Hindlimb muscle (tissue), 1 donor: Measurements from ENCODE around the gene STPG2. TPM values are rescaled to one million over a fixed set of nuclear protein-coding genes. Genes with fewer than 3 reads are reported as not detected.
"Not testable (repeated sequence)": the region's sequence is repeated elsewhere in the genome, so short reads cannot be mapped to it uniquely, and the experiment has no call there.

Experiments
- DNase-seq: peaks from one replicate; pipeline ENCODE4 v3.0.0-alpha.2; 2013
- polyA plus RNA-seq: library from polyadenylated mRNA; unstranded; fragments of 120-200 nt; gene quantifications from one replicate; pipeline ENCODE4 v1.2.1, GENCODE V29; 2013; ENCODE audit not compliant: insufficient read length

STPG2 gene
- polyA plus RNA-seq, 1 donor, result not detected

DNA sequence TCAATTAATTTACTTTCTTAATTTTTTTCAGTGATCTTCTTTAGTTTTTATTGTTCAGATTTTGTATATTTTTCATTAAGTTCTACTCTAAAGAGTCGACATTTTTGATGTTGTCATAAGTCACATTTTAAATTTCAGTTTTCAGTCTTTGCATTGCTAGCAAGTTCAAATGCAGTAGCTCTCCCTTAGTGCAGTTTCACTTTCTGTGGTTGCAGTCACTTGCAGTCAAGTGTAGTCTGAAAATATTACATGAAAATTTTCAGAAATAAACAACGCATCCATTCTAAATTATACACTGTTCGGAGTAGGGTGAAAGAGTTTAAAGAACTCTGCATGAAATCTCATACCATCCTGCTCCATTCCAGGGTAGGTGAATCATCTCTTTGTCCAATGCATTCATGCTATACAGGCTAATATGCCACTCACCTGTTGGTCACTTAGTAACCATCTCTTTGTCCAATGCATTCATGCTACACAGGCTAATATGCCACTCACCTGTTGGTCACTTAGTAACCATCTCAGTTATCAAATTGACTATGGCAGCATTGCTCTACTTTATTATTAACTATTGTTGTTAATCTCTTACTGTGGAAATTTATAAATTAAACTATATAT, 356.9 kb downstream of the STPG2 start:
- DNase-seq, result no peak

DNA sequence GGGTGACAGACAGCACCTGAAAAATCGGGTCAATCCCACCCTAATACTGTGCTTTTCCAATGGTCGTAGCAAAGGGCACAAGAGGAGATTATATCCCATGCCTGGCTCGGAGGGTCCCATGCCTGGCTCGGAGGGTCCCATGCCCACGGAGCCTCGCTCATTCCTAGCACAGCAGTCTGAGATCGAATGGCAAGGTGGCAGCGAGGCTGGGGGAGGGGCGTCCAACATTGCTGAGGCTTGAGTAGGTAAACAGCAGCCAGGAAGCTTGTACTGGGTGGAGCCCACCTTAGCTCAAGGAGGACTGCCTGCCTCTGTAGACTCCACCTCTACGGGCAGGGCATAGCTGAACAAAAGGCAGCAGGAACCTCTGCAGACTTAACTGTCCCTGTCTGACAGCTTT, 365.1 kb downstream of the STPG2 start:
- DNase-seq, result no peak

DNA sequence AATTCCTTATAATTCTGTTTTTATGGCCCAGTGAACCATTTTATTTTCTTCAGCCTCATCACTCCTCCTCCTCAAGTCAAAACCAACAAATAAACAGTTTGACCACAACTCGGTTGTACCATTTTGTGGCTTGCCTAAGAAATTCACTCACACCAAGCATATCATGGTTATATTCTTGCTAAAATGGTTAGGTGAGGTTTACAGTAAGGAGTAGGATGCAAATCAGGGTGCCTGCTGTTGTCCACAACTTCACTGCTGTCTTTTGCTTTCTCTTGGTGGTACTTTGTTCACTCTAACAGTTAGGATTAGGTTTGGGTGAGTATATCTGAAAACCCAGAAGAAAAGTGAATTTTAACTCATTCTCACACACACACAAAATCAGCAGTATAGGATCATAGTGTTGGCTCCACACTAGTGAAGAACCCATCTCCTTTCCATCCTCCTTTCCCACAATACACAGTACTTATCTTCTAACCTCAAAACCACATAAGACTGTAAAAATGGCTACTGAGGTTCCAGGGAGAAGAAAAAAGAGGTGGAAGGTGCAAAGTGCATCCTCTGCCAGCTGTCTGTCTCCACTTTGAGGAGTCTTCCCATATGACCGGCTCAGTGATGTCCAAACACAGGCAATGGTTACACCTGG, 368.8 kb downstream of the STPG2 start:
- DNase-seq, result no peak

DNA sequence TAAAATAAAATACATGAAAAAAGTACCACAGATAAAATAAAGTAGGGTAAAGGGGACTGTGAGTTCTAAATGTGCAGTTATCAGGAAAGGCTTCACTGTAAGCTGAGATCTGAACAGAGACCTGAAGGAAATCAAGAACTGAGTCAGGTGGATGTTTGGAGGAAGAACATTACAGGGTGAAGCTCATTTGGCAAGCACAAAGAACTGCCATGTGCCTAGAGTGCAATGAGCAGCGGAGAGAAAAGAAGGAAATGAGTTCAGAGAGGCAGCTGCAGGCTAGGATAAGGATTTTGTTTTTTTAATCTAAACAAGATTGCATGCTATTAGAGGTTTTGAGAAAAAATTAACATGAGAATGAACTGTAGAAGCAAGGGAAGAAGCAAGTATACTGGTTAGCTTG, 373.1 kb downstream of the STPG2 start:
- DNase-seq, result no peak

DNA sequence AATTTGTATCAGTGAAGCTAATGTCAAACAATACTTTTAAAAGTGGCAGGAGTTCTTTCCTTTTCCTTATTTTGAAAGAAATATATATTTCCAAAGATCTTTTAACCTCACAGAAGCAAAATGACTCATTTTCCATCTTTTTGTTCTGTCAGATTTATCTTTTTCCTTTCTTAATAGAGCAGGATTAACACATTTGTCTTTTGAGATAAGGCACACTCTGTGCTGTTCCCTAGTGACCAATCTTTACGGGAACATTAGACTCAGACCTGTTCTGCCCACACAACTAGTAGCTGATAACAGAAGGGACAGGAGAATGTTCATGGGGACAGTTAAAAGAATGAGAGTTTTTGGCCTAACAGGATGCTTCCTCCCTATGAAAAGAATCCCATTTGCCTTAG, 381.2 kb downstream of the STPG2 start:
- DNase-seq, result no peak

DNA sequence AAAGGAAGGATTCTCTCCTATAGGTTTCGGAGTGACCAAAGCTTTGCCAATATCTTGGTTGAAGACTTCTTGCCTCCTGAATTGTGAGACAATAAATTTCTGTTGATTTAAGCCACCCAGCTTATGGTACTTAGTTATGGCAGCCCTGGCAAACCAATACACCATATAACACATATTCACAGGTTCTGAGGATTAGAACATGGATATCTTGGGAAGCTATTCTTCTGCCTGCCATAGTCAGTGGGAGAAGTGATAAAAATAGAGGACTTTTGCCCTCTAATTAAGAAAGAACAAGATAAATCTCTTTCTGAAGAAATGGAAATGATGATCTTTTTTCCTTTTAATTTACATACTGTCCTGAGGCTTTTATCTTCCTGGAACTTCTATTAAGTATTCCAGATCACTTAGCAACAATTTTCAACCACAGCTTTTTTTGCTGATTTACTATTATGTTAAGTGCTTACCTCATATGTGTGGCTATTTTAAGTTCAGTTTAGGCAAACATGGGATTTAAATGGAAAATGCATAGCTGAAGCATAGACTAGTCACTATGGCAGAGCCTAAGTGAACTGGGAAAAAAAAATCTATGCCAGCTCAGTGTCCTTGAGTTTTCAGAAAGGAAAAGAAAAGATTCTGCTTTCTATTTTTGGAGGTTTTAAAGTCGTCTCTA, 381.7 kb downstream of the STPG2 start:
- no peak for DNase-seq

DNA sequence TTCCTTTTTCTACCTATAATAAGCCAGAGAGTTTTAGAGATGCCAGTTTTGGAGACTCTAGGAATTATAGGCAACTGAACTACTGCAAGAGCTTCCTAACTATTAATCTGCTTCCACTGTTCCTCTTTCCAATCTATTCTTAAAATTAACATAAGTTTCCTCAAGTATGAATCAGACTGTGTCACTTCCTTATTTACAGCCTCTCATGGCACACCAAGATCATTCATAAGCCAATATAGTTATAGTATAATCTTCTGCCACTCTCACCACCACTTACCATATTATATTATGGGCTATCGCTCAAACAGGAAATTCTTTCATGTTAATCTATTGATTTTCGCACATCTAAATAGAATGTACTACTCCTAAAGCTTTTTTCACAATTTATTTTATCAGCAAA, 383.5 kb downstream of the STPG2 start:
- DNase-seq, result no peak

DNA sequence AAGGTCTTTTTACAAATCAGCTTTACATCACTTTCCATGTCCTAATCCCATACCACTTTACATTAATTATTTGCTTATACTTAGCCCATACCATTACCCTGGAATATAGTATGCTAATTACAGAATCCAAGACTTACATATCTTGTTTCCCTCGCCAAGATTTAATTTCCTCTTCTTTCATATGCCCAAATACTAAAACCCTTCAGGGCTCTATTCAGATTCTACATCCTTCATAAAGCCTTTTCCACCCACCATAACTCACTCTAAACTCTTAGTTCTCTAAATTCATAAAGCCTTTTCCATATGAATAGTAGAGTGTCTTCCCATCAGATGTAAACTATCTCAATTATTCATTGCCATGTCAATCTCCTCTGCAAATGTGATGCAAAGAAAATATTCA, 390.7 kb downstream of the STPG2 start:
- DNase-seq, result no peak

DNA sequence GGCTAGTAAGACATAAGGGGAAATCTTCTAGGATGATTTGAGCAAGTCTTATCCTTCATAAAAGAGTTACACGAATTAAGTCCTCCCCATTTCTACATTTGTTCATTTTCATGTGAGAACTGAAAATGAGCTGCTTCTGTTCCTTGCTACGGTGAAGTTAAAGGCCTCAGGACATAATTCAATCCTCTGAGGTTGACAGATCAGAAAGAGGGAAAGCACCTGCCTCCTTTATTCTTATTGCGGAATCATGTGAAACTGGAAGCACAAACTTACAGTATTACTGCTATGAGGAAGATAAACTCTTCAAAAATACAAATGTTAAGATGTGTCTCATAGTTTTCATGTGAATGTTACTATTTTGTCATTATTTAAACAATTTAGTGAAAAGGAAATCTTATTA, 395.3 kb downstream of the STPG2 start:
- DNase-seq, result no peak

DNA sequence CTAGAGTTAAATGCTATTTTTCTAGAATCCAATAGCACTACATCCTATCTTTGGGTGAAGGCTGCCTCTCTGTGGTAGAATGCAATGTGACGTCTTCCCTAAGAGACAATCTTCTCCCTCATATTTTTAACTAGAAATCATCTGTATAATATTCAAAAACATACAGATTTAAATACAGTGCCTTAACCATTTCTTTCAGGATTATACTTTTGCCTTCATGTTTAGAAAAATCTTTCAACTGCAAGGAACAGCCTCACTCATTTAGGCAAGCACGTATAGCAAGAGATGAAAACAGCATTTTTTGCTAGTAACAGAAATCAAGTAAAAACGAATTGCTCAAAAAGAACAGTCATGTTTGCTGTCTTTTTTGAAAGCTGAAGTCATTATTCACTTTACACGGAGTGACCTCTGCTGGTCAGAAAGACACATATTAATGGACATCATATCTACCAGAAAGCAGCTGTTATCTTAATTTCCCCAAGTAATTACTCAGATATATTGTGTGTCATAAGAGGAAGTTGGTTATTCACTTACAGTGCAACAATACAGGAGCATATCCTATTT, 422.3 kb downstream of the STPG2 start:
- DNase-seq, result peak; percentile 23

DNA sequence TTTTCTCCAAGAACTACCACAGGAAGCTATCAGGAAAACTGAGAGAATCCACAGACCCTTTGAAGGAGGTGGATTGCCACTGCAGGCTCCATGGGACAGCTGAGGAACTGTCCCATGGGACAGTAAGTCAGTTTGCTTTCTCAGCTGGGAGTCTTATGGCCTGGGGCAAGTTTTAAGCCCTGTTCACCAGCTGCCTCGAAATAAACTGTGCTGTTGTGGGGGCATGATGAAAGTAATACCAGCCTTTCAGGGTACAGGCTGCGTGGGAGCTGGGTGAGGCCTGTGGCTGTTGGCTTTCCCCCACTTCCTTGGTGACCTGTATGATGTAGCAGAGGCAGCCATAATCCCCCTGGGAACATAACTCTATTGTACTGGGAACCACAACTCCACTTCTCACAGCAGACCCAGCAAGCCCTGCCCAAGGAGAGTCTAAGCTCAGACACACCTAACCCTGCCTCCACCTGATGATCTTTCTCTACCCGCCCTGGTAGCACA, 452.1 kb downstream of the STPG2 start:
- no peak for DNase-seq

DNA sequence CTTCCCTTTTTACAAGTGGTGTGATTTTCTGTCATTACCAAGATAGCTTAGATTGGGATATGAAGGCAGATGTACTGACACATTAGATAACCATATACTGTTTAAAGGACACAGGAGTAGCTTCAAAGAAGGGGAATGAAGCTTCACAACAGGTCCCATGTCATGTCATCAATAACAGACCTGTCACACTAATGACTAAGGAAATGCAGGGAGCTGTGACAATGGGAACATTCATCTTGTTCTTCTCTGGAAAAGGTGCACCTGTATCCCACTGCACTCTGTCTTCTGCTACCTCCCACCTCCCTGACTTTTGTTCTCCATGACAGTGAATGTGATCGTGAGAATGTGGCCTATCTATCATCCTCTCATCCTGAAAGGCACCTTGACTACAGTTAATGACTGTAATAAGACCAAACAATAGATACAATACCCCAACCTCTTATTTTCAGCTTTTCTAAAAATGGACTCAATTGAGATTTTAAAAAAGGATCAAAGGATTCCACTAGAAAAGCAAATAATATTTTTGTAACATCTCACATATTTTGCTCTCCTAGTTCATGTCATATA, 472.5 kb downstream of the STPG2 start:
- no peak for DNase-seq

DNA sequence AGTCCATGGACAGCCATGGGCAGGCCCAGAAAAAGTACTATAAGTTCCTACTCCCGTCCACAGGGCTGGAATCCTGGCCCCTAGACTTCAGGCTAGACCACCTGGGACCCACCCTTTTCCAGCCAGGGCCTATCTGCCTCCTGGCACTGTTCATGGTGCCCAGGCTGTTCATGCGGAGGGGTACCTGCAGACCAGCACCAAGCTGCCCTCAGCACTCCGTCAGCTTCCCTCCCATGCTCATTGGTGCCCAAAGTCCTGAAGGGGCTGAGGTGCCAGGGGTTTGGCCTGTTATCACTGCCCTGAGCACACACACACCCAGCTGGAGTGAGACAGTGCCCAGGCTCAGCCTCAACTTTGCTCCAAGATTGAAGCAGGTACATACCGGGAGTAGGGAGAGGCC, 477.7 kb downstream of the STPG2 start:
- DNase-seq, result no peak

DNA sequence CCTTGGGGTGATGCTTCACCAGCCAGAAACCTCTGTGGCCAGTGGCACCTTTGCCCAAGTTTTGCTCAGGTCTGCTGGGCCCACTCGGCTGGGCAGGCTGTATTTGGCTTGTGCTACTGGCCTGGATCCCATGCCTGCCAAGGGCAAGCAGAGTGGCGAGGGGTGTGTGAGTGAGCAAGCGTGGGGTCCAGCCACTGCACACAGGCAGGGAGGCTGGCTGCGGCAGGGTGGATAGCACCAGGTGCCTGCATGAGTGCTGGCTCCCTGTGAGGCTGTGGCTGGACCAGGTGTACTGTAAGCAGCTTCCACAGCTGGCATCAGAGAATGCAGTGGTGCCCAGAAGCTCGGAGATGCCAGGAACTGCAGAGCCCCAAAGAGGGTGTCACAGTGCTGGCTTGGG, 478.5 kb downstream of the STPG2 start:
- DNase-seq, result no peak

DNA sequence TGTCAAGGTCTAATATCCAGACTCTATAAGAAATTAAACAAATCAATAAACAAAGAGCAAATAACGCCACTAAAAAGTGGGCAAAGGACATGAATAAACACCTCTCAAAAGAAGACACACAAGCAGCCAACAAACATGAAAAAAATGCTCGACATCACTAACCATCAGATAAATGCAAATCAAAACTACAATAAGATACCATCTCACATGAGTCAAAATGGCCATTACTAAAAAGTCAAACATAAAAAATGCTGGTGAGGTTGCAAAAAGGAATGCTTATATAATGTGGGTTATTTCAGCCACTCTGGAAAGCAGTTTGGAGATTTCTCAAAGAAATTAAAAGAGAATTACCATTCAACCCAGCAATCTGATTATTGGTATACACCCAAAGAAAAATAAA, 481.1 kb downstream of the STPG2 start:
- no peak for DNase-seq

DNA sequence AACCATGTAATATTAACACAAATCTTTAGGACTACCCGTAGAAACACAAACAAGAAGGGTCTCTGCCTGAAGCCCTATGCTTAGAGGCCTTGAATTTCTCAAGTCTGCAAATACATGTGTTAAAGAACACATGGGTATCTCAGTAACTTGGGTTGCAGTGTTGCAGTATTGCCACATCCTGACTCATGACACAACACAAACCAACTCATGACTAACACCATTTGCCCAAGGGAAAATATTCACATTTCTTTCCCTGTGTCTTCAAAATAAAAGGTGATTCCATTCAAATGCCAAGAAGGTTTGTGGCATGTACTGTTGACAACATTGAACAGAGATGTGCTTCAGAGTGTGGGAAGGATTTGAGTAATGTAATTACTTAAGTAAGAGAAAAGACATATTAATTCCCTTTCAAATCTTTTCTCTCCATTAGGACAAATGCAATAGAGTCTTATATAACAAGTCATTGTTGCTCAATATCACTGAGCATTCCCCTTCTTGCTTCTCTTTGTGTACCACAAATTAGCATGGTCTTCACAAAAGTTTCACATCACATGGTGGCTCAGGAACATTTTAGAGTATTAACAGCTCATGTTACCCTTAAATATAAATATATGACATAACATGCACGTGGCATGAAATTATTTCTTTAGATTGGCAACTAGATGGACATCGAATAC, 487.1 kb downstream of the STPG2 start:
- no peak for DNase-seq

DNA sequence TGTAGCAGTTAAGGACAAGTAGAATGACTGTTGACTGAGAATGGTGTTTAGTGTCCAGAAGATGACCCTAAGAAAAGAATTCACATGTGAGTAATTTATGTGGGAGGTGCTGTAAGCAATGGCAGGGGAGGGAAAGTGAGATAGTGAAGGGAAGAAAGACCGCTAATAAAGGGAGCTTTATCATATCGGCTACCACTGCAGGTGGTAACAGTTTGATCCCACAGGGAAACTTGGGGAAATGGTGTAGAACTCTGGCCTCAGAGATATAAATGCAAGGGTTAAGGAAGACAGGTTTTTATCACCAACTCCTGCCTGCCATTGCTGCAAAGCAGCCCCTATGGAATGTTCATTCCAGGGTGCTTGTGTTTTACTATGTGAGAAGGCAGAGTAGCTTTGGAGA, 489.6 kb downstream of the STPG2 start:
- no peak for DNase-seq

DNA sequence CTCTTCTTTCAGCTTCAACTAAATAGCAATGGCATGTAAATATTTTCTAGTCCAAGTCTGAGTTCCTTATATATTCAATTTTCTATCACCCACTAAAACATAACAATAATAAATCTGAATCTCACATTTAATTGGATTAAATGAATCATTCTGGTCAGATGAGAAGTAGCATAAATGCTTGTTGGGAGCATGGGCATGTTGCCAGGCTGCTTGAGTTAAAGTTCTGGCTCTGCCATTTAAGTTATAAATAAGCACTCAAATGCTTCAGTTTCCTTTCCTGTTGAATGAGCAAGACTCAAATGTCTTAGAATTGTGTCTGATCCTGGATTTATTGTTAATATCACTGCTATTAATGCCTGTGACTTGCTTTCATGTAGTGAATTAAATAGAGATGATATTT, 496.3 kb downstream of the STPG2 start:
- DNase-seq, result peak; percentile 6

DNA sequence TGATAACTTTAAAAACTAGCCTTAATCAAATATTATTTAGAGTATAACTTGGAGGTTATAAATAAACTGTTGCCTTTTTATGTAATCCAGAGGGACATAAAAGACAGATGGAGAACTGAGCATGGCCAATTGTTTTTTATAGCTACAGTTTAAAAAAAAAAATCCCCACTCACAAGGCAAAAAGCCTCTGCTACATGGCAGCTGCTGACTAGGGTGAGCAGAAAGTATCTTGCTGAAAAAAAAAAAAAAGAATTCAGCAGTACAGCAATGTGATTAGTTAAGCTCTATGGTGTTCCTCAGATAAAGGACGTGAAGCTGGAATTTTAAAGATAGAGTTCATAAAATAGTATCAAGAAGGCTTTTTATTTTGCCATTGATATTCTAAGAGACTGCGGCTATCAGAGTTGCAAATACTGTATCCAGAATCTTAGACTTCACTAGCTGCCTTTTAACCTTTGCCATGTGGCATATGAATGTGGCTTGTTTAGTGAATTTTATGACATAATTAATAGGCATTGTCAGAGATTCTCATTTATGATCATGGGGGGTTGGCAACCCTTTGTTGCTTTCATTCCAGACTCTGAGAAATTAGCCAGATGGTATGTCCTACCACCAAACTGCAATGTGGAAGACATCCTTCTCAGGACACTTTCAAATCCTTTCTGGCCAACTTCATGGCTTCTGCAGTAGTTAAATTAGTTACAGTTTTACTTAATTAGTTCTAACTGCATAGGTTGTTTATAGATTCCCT, 498.0 kb downstream of the STPG2 start:
- no peak for DNase-seq

DNA sequence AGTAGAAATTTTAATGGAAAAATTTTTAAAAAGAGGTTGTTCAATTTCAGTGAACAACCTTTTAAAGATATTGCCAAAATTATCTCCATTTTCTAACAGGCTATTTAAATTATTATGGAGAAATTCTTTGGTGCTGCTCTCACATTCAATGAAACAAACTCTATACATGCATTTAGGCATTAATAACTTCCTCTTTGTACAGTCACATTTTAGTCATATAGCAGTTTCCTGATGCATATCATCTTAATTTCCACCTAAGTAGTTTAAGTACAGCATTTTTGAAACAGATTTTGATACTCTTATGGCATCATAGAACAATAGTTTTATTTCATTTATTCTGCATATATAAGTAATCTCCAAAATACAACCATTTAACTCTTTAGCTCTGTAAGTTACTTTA, 500.1 kb downstream of the STPG2 start:
- no peak for DNase-seq

DNA sequence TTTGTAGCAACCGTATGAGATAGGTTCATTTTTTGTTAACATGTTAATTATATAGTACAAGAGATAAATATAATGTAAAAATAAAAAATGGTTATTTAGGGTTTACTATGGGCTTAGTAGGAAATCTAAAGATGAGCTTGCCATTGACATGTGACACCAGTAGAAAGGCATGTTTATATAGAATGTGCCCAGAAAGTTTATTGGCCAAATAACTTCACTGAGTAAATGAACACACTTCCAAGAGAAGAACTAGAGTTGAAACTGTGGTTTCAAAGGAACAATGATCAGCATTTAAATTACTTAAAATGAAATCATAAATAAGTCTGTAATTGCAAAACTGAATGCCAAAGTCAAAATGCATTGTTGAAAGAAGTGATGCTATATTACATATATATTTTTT, 503.3 kb downstream of the STPG2 start:
- no peak for DNase-seq

DNA sequence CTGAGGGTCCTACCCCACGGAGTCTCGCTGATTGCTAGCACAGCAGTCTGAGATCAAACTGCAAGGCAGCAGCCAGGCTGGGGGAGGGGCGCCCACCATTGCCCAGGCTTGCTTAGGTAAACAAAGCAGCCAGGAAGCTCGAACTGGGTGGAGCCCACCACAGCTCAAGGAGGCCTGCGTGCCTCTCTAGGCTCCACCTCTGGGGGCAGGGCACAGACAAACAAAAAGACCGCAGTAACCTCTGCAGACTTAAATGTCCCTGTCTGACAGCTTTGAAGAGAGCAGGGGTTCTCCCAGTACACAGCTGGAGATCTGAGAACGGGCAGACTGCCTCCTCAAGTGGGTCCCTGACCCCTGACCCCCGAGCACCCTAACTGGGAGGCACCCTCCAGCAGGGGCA, 509.4 kb downstream of the STPG2 start:
- not testable (repeated sequence) for DNase-seq
